RPMI8226 (cell line): ENCODE data around the gene CHD1.
A peak's percentile ranks its signal among the peaks of the same experiment; 100 is the strongest.

Experiments
- DNase-seq: peaks from one replicate; pipeline ENCODE4 v3.0.0-alpha.2; 2015

Gene CHD1

DNA sequence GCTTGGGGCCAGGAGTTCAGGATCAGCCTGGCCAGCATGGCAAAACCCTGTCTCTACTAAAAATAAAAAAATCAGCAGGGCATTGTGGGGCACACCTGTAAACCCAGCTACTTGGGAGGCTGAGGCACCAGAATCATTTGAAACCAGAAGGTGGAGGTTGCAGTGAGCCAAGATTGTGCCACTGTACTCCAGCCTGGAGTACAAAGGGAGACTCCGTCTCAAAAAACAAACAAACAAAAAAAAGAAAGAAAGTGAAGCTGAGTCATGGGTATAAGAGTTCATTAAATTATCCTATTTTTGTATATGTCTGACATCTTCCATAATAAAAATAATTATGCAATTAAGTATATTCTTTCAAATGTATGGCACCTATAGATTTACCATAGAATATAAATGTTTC lies 37.2 kb downstream of the CHD1 start:
- no peak for DNase-seq

DNA sequence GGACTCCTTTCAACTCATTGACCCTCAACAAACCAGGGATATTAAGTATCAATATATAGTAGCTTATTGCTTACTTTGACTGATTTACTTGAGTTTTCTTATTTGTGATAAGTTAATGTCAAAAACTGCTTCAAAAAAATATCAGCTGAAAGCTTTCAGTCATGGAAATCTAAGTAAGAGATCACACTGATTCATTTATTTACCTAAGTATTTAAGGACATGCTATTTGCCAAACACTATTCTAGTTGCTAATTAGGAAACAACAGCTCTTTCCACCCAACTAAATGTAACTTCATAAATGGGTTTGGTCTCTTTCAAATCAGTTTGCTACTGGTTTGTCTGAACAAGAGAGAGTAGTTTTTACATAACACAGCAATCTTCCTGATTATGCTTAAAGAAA lies 48.2 kb downstream of the CHD1 start:
- DNase-seq = no peak

DNA sequence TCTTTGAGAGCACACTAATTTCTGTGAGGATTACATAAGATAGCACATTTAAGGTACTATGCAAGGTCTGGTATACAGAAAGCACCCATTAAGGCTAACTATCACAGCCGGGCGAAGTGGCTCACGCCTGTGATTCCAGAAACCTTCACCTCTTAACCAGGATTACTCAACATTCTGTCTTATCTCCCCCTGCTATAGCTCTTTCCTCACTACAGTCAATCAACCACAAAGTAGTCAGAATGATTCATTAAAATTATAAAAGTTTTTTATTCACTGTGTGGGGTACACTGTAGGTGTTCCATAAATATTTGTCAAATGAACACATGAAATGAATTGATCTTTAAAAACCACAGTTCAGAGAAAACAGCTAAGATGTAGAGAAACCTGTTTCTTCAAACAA lies 48.7 kb downstream of the CHD1 start:
- no peak for DNase-seq

DNA sequence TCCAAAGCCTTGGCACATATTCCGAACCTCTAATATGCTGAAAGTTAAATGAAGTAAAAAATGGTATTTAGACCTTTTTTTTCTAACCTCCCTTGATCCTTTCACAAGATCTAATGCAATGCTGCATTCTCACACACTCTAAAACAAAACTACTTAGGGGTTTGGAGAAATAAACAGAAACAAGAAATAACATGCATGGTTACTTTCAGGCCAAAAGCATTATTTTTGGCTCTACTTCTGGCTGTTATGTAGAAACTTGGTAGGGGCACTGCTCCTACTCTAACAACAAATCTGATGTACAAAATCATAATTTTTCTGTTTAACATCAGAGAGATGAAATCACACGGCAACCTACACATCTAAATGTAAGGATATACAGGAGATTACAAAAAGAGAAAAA lies 51.2 kb downstream of the CHD1 start:
- DNase-seq = no peak

DNA sequence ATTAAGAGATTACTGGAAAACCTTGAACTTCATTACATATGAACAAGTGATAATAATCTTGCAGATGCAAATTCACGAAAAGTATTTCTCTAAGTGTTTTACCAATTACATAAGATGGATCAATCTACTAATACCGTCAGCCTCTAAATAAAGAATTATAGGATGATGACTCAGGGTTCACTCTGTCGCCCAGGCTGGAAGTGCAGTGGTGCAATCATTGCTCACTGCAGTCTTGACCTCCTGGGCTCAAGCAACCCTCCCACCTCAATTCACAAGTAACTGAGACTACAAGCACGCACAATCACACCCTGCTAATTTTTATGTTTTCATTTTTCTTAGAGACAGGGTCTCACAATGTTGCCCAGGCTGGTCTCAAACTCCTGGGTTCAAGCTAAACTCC lies 56.1 kb downstream of the CHD1 start:
- DNase-seq = no peak

DNA sequence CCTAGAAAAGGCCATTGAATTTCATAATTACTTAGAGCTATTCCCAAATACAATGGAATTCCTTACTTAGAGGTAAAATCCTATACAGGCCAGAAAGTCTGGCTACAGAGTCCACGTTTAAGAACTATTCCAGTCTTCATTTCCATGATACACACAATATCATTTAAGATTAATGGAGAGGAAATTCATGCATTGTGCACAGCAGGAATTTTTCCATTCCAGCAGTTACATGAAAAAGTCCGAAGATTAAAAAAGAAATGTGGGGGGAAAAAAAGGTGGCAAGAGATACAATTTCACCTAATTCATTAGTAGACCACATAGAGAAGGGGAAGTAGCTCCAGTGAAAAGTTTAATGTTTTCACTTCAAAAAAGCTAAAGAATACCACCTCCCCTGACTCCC lies 63.1 kb downstream of the CHD1 start:
- no peak for DNase-seq

DNA sequence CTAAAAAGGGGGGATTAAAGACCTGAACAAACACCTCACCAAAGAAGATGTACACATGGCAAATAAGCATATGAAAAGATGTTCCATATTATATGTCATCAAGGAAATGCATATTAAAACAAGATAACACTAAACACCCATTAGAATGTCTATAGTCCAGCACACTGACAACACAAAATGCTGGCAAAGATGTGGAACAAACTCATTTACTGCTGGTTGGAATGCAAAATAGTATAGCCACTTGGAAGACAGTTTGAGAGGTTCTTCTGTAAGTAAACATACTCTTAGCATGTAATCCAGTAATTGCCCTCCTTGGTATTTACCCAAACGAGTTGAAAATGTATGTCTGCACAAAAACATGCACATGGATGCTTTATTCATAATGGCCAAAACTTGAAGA lies 81.8 kb downstream of the CHD1 start:
- no peak for DNase-seq

DNA sequence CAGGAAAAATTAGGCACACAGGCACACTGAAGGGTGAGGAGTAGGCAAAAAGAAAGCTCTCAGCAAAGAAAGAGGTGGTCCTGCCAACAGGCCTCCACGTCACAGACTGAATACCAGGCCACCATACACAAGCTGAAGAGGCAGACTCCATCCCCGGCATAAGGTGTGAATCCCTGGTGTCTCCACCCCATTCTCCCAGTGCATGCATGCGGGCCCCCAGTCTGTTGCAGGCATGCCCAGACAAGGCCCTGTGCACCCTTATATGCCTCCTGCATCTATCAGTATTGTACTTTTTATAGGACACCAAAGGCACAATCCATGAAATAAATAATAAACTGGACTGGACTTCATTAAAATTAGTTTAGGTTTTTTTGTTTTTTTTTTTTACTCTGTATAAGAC lies 82.3 kb downstream of the CHD1 start:
- no peak for DNase-seq

DNA sequence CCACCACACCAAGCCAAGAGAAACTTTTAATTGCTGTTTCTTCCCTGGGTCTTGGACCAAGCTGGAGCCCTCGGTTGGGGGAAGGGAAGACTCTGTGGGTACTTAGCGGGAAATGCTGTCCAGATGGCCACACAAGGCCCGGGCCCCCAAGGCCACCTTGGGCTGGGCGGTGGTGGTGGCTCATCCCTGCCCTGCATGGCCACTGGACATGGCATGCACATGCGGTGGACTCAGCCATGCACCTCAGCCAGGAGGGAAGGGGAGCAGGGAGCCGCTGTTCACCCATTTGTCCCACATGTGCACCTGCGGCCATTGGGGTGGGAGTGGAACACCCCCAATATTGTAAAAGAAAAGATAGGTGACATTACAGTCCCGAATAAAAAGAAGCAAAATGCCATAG lies 82.9 kb downstream of the CHD1 start:
- DNase-seq = no peak

DNA sequence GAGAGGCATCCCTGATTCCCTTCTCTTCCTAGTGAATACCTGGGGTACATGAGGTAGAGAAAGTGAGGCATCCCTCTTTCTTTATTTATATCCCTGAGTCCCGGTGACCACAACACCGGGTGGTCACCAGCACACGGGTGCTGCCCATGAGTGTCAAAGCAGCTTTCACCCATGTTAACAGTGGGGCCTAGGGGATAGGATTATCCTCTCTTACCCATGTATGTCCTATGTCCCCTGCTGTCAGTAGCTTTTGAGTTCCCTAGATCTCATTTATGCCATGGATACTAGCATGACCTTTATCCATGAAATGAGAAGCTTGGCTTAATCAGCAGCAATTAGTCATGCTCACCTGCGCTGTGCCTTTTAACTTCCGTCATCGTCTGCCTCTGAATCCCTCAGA lies 83.9 kb downstream of the CHD1 start:
- no peak for DNase-seq

DNA sequence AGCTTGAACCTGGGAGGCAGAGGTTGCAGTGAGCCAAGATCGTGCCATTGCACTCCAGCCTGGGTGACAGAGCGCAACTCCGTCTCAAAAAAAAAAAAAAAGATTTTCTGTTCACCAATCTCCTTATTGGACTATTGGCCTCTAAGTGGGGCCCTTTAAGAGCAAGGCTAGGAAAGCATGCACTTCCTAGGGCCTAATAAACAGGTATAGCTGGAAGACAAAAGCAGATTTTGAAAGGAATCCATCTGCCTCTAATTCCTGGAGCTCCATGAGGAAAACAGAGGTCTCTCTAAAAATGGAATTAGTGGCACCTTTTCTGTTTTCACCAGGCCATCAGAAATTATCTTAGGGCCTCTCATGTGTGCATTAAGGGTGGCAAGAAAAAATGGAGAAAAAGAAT lies 85.3 kb downstream of the CHD1 start:
- no peak for DNase-seq

DNA sequence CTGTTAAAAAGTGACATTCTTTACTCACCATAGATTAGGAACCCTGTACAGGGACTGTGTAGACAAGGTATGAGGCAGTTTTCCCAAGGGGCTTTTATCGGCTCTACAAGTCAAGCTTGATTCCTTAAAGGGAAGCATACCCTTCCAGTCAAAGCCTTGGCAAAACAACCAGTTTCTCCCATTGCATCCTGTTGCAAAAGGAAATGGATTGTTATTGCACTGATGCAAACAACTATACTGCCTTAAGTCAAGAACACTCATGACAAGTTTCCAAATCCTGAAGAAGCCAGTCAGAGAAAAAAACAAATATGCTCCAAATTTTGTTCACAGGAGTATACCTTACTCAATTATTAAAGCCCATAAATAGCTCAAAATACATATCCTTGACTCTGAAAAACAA lies 87.9 kb downstream of the CHD1 start:
- DNase-seq = no peak

DNA sequence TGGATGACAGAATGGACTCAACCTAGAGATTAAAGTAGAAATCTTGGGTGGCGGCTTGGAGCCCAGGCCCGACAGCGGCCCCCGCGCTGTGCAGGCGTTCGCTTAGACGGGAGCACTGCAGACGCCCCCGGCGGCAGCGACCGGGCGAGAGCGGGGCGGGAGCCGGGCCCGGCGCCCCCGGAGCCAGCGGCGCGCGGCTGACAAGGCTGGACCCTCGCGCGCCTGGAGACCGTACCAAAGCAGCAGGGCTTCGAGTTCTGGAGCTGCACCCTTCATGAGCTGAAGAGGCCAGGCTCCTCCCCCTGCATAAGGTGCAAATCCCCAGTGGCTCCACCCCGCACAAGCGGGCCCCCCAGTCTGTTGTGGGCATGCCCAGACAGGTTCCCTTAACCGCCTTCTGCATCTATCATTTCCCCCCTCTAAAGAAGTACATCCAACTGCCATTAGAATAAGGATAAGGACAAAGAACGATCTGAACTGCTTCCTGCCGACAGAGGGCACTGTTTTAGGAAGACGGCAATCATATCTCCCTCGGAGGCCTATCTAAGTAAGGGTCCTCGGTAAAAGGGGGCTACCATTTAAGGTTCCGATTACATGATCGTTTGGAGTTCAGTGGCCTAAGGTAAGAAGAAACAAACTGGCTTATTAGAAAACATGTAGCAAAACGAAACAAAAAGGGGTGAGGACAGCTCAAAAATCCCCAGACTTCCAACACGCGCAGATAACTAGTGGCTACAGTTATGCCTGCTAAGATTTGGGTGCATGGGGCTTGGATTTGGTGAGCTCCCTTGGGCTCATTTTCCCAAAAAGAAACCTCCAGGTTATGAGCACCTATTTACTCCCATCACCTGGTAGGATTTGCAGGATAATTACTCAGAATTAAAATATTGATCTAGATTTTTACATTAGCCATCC lies 89.1 kb downstream of the CHD1 start:
- DNase-seq = no peak

DNA sequence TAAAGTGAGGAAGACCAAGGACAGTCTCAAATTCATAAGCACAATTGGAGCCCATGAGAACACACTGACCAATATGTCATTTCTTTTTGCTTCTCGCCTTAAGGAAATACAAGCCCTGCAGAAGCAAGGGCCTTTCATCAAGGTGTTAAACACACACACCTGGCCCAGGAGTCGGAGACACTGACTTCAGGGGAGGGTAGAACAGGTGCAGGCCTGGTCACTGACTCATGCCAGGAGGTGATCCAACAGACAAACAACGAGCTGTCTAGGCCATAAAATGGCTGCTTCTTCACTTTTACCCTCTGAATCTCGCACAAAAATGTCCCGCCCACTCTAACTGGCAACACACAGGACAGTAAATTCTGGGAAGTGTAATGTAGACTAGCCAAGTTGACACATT lies 92.6 kb downstream of the CHD1 start:
- no peak for DNase-seq

DNA sequence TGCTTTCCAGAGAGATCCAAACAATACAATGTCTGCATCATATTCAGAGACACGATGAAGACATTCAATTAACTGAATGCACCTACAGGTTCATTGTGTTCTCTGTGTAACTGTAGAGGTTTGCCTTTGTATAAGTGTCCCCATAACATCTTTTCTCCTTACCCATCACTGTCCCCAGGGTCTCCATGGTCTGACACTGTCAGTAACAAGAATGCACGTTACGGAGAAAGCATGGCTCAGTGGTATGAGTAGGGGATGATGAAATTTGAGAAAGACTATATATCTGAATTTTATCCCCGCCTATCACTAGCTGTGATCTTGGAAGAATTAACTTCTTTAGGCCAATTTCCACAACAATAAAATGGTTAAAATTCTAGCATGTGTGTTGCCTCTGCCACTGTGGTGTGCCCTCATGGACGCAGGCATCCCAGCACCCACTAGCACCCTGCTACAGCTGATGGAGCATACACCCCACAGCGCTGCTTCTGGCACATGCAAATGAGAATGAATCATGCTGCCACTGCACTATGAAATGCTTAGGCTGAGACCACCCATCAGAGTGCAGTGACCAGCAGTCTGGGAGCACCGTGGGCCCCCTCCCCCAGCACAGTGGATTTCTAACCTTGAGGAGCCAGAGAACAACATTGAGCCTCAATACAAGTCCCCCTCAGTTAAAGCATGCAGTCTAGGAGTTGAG lies 101.1 kb downstream of the CHD1 start:
- no peak for DNase-seq

DNA sequence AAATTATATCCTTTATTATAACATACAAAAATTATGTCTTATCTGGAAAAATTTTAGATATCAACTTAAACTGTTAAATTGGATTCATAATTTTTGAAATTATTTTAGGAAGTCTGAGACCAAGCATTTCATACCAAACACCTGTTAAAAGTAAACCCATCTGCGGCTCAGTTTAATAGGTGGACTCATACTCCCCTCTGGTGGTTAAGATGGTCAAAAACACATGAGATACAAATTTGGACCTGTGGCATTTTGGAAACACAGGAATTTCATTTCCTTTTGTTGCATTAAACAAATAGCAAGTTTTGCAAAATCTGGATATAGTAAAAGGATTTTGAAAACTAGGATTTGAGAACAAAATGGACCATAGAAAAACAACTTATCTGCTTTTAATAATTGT lies 101.6 kb downstream of the CHD1 start:
- DNase-seq = peak; percentile 61

DNA sequence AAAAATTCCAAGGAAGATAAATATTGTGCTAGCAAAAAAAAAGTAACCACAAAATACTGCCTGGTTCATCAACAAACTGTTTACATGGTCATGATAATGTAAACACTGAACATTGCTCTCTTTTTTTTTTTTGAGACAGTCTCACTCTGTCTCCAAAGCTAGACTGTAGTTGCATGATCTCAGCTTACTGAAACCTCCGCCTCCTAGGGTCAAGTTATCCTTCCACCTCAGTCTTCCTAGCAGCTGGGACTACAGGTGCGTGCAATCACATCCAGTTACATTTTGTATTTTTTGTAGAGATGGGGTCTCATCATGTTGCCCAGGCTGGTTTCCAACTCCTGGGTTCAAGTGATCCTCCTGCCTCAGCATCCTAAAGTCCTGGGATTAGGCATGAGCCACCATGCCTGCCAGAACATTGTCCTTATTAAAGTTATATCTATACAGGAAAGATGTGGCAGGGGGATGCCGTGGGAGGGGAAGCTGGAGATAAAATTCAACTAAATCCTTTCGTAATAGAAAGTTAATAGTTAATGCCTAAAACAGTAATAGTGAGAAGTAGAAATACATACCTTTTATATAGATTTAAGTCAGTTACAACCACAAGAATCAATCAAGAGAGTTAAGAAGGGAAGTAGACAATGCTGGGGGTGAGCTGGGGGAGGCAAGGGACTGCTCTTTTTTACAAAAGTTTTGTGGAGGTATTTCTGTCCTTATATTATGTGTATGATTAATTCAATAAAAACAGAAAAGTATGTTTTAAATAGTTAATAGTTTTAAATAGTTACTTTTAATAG lies 103.0 kb downstream of the CHD1 start:
- no peak for DNase-seq

DNA sequence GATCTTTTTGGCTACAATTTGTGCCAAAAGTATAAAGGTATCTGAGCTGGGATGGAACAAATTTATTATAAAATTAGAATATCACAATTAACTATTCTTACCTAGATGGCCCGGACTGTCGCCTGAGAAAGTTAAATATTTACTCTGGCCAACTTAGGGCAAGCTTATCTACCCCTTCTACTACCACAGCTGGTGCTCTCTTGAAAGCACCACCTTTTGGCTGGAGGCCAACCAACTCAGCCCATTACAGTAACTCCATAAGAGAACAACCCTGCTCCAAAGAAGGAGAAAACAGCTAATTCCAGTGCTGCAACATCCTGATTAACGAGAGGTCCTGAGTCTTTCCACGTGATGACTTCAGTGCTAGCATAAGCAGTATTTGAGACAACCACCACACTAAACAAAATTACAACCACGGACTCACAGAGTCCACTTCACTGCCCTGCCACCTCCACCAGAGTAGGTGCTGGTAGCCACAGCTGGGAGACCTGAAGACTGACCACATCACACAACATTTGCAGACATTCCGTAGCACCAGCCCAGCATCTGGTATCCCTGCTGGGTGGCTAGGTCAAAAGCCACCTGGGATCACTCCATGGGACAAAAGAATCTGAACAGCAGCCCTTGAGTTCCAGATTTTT lies 112.1 kb downstream of the CHD1 start:
- peak; percentile 30 for DNase-seq

DNA sequence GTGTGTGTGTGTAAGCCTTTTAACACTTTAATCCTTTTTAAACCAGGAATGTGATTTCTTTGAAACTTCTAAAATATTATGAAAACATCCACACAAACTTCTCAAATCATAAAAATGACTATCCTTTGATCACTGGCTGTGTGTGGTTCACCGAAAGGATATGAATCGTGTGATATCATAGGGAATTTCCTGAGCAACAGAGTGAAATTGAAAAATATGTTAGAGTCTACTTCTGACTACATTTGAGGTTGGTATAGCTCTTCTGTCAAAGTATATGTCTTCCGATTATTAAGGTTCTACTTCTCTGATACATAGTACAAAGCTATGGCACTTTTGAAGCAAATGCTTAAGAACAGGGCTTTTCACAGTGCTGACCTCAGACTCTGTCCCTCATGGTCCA lies 115.1 kb downstream of the CHD1 start:
- DNase-seq = no peak

DNA sequence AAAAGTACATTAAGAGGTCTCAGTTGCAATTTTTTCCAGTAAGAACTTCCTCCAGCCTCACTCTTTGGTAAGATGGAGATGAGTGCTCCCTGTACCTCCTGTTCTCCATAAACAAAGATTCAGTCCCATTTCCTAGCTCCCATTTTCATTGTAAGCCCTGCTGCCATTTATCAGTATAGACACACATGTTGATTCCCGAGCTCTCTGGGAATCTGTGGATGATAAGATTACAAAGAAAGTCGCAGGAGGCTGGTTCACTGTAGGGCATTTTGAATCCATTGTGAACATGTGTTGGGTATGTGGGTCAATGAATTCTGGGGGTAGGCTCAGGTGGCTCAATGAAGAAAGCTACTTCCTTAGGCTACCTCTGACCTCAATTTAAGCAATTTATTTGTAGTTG lies 118.6 kb downstream of the CHD1 start:
- no peak for DNase-seq

DNA sequence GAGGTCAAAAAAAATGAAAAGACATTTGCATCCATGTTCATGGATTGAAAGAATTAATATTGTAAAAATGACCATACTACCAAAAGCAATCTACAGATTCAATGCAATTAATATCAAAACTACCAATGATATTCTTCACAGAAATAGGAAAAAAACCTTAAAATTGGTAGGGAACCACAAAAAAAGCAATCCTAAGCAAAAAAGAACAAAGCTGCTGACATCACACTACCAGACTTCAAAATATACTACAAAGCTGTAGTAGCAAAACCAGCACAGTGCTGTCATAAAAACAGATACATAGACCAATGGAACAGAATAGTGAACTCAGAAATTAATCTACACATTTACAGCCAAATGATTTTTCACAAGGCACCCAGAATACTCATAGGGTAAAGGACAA lies 121.0 kb downstream of the CHD1 start:
- DNase-seq = no peak

DNA sequence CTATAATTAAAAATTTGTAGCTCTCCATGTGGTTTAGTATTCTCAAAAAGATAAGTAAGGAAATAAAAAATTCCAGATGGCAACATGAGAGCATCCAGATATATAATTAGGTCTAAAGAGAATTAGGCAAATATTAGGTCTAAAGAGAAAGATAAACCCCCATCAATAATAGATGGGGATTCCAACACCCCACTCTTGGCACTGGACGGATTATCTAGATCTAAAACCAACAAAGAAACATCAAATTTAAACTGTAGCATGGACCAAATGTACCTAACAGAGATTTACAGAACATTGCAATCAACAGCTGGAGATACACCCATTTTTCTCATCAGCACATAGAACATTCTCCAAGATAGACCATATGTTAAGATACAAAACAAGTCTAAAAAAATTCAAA lies 123.7 kb downstream of the CHD1 start:
- no peak for DNase-seq

DNA sequence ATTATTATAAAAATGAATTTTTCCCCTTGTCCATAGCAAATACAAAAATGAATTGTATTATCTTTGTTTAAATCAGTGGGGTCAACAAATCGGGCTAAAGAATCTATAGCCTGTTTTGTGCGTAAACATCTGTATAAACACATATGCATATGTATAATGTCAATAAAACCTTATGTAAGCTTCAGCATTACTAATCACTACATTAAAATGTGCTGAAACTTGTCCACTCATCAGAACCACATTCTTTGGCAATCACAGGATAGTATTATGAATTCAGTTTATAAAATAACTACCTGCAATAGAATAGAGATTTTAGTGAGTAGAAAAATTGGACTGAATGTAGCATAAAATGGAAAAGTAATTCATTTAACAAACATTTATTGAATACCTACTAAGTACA lies 124.7 kb downstream of the CHD1 start:
- DNase-seq = no peak
